AG04449 (cell line): ENCODE results near the gene NLGN1.
A peak's percentile ranks its signal among the peaks of the same experiment; 100 is the strongest.

Source experiments
- CTCF ChIA-PET: fragments of 350-600 bp; formaldehyde crosslinking; extraction: SDS; loops from one replicate; lab custom pipeline; 2021; ENCODE audit warnings: antibody characterized with exemption; lab: Yijun Ruan, JAX
- POLR2A ChIA-PET: fragments of 400-600, 350-600 bp; formaldehyde crosslinking; extraction: SDS; loops from one replicate; lab custom pipeline; 2020; ENCODE audit warnings: antibody characterized with exemption, inconsistent platforms; lab: Yijun Ruan, JAX
- DNase-seq: peaks from one replicate; pipeline ENCODE4 v3.0.0-alpha.2; 2010; ENCODE audit warnings: low read depth, low spot score
- H3K4me3 ChIP-seq: 2 replicates; pipeline ENCODE4 v1.5.1; 2011; ENCODE audit warnings: low read depth, mild to moderate bottlenecking, control low read depth, low read length
- TF ChIP-seq, protein P1 (sequence below): IDR thresholded peaks from one replicate; pipeline ENCODE4 v1.5.1; 2011; ENCODE audit warnings: mild to moderate bottlenecking, moderate library complexity, low read length, control low read depth, inconsistent platforms; ENCODE audit not compliant: insufficient read depth; ENCODE audit errors: missing control alignments

NLGN1 gene

DNA sequence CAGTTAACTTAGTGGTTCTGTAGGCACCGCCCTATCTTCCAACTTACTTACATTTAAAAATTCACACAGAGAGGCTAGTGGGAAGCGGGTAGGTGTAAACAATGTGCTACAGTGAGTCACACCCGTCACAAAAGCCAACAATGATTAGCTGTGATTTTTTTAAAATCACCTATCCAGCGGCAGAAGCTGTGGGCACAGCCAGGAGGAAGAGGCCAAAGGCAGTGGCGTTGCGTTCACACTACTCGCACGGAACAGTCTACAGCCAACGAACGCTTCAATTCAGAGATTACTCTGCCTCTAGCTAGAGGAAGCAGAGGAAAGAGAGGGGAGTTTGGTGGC, 2.5 kb upstream of the NLGN1 start:
- CTCF ChIA-PET = interaction anchor here (1.0 kb wide), 1 partner anchor 159 kb away, joined by 4 read pairs; no protein-coding TSS in a partner anchor

DNA sequence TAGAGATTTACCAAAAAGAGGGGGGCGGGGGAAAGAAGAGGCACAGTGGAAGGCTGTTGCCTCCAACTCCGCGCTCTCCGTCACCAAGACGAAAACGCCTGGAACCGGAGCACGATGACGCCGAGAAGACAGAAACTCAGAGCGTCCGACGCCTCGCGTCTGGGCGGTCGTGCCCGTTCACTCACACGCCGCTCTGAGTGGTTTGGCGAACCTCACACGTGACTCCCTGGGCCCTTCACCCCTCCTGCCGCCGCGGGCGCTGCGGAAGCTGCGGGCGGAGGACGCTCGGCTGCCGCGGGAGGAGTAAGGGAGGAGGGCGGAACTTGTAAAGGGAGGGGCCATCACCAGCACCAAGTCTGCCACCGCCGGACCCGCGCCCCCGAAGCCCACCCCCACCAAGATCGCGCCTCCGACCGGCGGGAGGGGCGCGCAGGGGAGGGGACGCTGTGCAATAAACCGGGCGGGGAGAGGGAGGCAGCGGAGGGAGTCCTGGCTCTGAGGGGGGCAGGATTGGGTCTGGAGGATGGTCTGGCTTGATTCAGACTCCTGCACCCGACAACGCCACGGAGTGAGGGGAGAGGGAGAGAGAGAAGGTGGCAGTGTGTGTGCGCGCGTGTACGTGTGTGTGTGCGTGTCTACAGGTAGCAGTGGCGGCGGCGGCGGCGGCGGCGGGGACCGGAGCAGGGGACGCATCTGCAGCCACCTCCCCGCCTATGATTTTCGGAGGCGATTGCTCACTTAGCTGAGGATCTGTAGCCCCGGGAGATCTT, 1.9 kb upstream of the NLGN1 start:
- DNase-seq = peak; percentile 37
- TF ChIP-seq, protein P1, sequence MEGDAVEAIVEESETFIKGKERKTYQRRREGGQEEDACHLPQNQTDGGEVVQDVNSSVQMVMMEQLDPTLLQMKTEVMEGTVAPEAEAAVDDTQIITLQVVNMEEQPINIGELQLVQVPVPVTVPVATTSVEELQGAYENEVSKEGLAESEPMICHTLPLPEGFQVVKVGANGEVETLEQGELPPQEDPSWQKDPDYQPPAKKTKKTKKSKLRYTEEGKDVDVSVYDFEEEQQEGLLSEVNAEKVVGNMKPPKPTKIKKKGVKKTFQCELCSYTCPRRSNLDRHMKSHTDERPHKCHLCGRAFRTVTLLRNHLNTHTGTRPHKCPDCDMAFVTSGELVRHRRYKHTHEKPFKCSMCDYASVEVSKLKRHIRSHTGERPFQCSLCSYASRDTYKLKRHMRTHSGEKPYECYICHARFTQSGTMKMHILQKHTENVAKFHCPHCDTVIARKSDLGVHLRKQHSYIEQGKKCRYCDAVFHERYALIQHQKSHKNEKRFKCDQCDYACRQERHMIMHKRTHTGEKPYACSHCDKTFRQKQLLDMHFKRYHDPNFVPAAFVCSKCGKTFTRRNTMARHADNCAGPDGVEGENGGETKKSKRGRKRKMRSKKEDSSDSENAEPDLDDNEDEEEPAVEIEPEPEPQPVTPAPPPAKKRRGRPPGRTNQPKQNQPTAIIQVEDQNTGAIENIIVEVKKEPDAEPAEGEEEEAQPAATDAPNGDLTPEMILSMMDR = peak; percentile 4
- ChIA-PET CTCF (interaction anchor here (1.0 to 2.0 kb wide), 2 partner anchors 24 to 159 kb away, joined by 4 to 8 read pairs; no protein-coding TSS in a partner anchor), POLR2A (interaction anchor here (0.6 kb wide), 1 partner anchor 594 kb away, joined by 3 read pairs; no protein-coding TSS in a partner anchor)
- peak overlapping the region; percentile 79 for H3K4me3 ChIP-seq

More for the DNA sequence above, 2.5 kb upstream of the NLGN1 start:
- POLR2A ChIA-PET = interaction anchor here (0.6 kb wide), 1 partner anchor 595 kb away, joined by 3 read pairs; no protein-coding TSS in a partner anchor
- peak overlapping the region; percentile 79 for H3K4me3 ChIP-seq
- no peak for DNase-seq
- TF ChIP-seq, protein P1 = no peak

DNA sequence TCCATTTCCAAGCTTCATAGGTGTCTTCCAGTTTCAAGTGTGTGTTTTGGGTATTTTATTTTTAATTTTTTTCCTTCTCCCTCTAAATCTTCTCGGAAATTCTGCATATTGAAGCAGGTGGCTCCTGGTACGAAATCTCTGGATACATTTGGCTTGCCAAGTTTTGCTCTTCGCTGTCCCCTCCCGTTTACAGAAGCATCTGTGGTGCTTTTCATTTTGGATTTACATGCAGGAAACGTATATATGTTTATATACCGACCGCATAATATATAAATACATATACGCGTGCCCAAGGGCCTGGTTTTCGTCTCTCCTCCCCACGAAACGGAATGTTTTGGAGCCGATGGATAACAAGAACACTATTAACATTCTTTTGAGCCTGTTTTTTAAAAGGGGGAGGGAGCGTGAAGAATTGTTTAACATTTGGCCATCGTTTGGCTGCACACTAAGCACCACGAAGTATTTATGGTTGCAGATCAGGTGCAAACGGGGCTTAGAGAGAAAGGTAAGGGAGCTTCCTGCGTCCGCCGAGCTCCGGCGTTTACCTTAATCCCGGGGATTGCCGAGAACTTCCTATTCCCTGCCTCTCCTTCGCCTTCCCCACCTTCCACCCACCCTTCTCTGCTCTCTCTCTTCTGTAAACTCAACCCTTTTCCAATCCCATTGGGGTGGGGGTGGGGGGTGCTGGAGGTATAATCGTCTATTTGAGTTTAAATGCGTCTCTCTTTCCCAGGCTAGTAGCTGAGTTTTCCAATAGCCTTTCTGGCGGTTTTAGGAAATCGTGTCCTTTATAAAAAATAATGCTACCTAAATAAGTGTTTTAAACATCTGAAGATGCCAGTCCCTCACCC, 1.1 kb upstream of the NLGN1 start:
- peak overlapping the region; percentile 79 for H3K4me3 ChIP-seq
- CTCF ChIA-PET = interaction anchor here (2.0 kb wide), 1 partner anchor 25 kb away, joined by 8 read pairs; no protein-coding TSS in a partner anchor
- TF ChIP-seq, protein P1 = no peak
- DNase-seq = no peak
- POLR2A ChIA-PET = no interaction called here

DNA sequence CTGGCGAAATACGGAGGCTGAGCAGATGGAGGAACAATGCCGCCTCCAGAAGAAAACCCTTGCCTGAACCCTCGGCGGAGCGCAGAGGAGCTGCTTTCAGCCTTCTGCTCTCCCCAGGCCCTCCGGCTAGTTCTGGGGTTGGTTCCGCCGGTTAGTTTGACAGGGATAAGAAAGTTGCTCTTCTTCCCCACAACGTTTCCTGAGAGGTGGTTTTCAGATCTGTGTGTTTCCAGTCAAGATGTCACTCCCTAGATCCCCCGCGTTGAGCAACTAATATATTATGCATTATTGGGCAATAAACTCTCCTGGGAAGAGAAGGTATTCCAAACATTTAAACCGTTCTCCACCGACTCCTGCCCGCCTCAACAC, 551 bp downstream of the NLGN1 start:
- CTCF ChIA-PET = interaction anchor here (1.5 to 2.3 kb wide), 3 partner anchors 9 to 155 kb away, joined by 3 to 8 read pairs (median 5); no protein-coding TSS in a partner anchor
- no peak for DNase-seq
- TF ChIP-seq, protein P1 = no peak
- POLR2A ChIA-PET = interaction anchor here (0.6 kb wide), 1 partner anchor 609 kb away, joined by 3 read pairs; no protein-coding TSS in a partner anchor
- peak overlapping the region; percentile 79 for H3K4me3 ChIP-seq

DNA sequence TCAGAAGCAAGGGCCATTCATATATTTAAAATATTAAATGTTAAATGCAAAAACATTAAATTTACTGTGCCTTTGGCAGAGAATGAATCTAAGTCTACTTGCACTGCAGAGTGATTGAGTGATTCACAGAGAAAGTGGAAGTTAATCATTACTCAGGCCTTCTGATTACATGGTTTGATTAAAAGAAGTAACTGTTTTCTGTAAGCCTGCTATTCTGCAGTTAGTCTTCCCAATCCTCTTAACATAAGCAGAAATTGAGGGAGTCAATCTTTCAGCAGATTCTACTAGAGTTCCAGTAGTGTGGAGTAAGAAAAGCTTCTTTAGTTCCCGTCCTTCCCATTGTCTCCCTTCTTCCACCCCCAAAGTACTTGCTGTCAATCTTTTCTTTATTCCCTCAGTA, 1.5 kb downstream of the NLGN1 start:
- TF ChIP-seq, protein P1 = no peak
- H3K4me3 ChIP-seq = peak overlapping the region; percentile 18
- POLR2A ChIA-PET = no interaction called here
- DNase-seq = no peak
- CTCF ChIA-PET = interaction anchor here (1.5 to 2.3 kb wide), 3 partner anchors 8 to 154 kb away, joined by 5 to 10 read pairs (median 8); no protein-coding TSS in a partner anchor

DNA sequence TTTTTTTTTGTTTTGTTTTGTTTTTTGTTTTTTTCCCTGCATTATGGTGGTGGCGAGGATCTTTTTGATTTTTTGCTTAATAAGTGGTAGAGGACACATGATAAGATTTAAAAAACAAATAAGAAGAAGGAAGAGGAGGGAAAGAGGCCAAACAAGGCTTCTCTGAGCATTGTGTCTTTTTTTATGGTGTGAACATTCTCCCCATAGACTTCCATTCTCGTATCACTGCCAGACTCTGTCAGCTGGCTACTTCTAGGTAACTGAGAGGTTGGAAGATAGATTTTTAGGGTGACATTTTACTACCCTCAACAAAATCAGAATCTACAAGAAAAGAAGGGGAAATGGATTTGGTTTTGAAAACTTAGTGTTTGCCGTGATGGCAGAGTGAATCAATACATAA, 3.8 kb downstream of the NLGN1 start:
- no peak overlapping the region for H3K4me3 ChIP-seq
- TF ChIP-seq, protein P1 = no peak
- ChIA-PET POLR2A (no interaction called here), CTCF (interaction anchor here (1.0 kb wide), 1 partner anchor 10 kb away, joined by 5 read pairs; no protein-coding TSS in a partner anchor)
- DNase-seq = no peak
